Activated CD4-positive, alpha-beta T cell treated with anti-CD3 and anti-CD28 coated beads, Interleukin-2, amount 50 U/mL, for 1 hour (primary cell): ENCODE data around the gene PYGO2.

Experiments
- DNase-seq: peaks from one replicate; pipeline ENCODE4 v3.0.0-alpha.2; 2020

PYGO2 gene

GRCh38 chr1:154961207-154962155 lies at the start of gene PYGO2:
Gene PYGO2, minus strand, starts transcription at chr1:154961782. Its CDS starts 206 bp downstream, at chr1:154961576.
- DNase-seq = peak; percentile 77

- no peak for DNase-seq
Measured at GRCh38 chr1:155011004-155011416, 49.4 kb upstream of the PYGO2 start.

- DNase-seq = no peak
Measured at GRCh38 chr1:155010211-155010918, 48.8 kb upstream of the PYGO2 start.

- no peak for DNase-seq
Measured at GRCh38 chr1:155009742-155010141, 48.2 kb upstream of the PYGO2 start.

- DNase-seq = no peak
Measured at GRCh38 chr1:155009221-155009711, 47.7 kb upstream of the PYGO2 start.

- no peak for DNase-seq
Measured at GRCh38 chr1:155008015-155008941, 46.7 kb upstream of the PYGO2 start.

- no peak for DNase-seq
Measured at GRCh38 chr1:155007251-155007828, 45.8 kb upstream of the PYGO2 start.

- no peak for DNase-seq
Measured at GRCh38 chr1:155006601-155007101, 45.1 kb upstream of the PYGO2 start.

GRCh38 chr1:155005076-155006011 lies 43.8 kb upstream of the PYGO2 start:
- no peak for DNase-seq

GRCh38 chr1:155004352-155005075 lies 42.9 kb upstream of the PYGO2 start:
- DNase-seq = no peak

- no peak for DNase-seq
Measured at GRCh38 chr1:155003766-155004351, 42.3 kb upstream of the PYGO2 start.

GRCh38 chr1:155003227-155003765 lies 41.7 kb upstream of the PYGO2 start:
- DNase-seq = no peak

GRCh38 chr1:155002464-155003226 lies 41.1 kb upstream of the PYGO2 start, which contains the start of gene ZBTB7B:
Gene ZBTB7B, plus strand, starts transcription at chr1:155002802. Its CDS starts 11,859 bp downstream, at chr1:155014661.
- no peak for DNase-seq

- DNase-seq = peak; percentile 98
Measured at GRCh38 chr1:155001675-155002463, 40.3 kb upstream of the PYGO2 start.

GRCh38 chr1:155001425-155001674 lies 39.8 kb upstream of the PYGO2 start:
- DNase-seq = no peak

- DNase-seq = peak; percentile 79
Measured at GRCh38 chr1:155000726-155001424, 39.3 kb upstream of the PYGO2 start.

- no peak for DNase-seq
Measured at GRCh38 chr1:155000411-155000725, 38.8 kb upstream of the PYGO2 start.
